Calu3 (cell line): ENCODE results near the gene GPAM. TPM values are rescaled to one million over a fixed set of nuclear protein-coding genes. Genes with fewer than 3 reads are reported as not detected.

ENCODE experiments used
- BruUV-seq: library from RNA; stranded (reverse); fragments of 400-500 nt; replicated peaks from 2 replicates; lab custom pipeline; 2021; lab: Mats Ljungman, UMichigan
- CTCF ChIA-PET: fragments of 300-600 bp; sonication (Branson Sonifier 250); formaldehyde crosslinking; loops from one replicate; lab custom pipeline; 2022; ENCODE audit warnings: antibody characterized with exemption; lab: Charles Lee
- DNase-seq: peaks from one replicate; pipeline ENCODE4 v3.0.0; 2022
- H3K27ac Mint-ChIP-seq: one replicate; pipeline ENCODE4 v1.8.0; 2022; ENCODE audit warnings: mixed read lengths; ENCODE audit not compliant: unreplicated experiment
- H3K27me3 Mint-ChIP-seq: one replicate; pipeline ENCODE4 v1.8.0; 2022; ENCODE audit warnings: mixed read lengths; ENCODE audit not compliant: unreplicated experiment
- H3K36me3 Mint-ChIP-seq: one replicate; pipeline ENCODE4 v1.8.0; 2022; ENCODE audit warnings: mild to moderate bottlenecking, moderate library complexity, mixed read lengths; ENCODE audit not compliant: insufficient read depth, unreplicated experiment
- H3K4me1 Mint-ChIP-seq: one replicate; pipeline ENCODE4 v1.8.0; 2022; ENCODE audit warnings: mild to moderate bottlenecking, low read depth, mixed read lengths; ENCODE audit not compliant: unreplicated experiment
- H3K4me3 Mint-ChIP-seq: one replicate; pipeline ENCODE4 v1.8.0; 2022; ENCODE audit warnings: mild to moderate bottlenecking, low read depth, moderate library complexity, mixed read lengths; ENCODE audit not compliant: unreplicated experiment
- H3K9me3 Mint-ChIP-seq: one replicate; pipeline ENCODE4 v1.8.0; 2022; ENCODE audit warnings: low read depth, mixed read lengths; ENCODE audit not compliant: unreplicated experiment
- CTCF ChIP-seq: fragments of 200-600 bp; IDR thresholded peaks from one replicate; pipeline ENCODE4 v1.8.0; 2022; ENCODE audit warnings: antibody characterized with exemption; ENCODE audit not compliant: unreplicated experiment
- intact Hi-C: fragments of 100-400 bp; cut with micrococcal nuclease; formaldehyde crosslinking; loops from one replicate; pipeline ENCODE4 v1.10.0; 2022; ENCODE audit not compliant: unreplicated experiment
- total RNA-seq: library from RNA; stranded (reverse); gene quantifications from 2 replicates; pipeline ENCODE4 v1.2.3, GENCODE V29; 2022

Gene GPAM
- total RNA-seq, 1 experiment from 2014 or later: 6.5 TPM

DNA sequence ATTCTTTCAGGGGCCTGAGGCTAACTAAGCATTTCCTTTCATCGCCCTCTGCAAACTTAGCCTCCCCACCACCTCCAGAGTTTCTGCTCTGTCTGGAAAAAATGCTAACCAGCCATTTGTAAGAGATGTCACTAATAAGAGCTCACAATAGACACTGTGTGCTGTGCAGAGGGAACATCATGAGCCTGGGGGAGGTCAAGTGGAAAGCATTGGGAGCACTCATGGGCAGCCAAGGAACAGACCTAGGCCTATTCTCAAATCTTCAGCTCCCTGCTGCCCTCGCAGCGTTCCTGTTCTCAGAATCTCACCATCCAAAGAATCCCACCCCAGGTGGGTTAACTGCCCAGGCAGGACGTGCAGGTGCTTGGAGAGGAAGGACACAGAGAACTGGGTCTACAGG, 27.1 kb upstream of the GPAM start:
- H3K27me3 Mint-ChIP-seq: peaks cover 71% of the 10 kb centered on the region
- BruUV-seq: no TSS peak
- CTCF ChIA-PET: no interaction called here
- intact Hi-C loops: no loop called here
- no peaks in the 10 kb centered on the region for H3K9me3 Mint-ChIP-seq
- no peak overlapping the region for H3K27ac Mint-ChIP-seq
- no peaks in the 10 kb centered on the region for H3K4me1 Mint-ChIP-seq
- no peak overlapping the region for H3K4me3 Mint-ChIP-seq
- DNase-seq: no peak
- no peaks in the 10 kb centered on the region for H3K36me3 Mint-ChIP-seq
- no peak for TF ChIP-seq CTCF

DNA sequence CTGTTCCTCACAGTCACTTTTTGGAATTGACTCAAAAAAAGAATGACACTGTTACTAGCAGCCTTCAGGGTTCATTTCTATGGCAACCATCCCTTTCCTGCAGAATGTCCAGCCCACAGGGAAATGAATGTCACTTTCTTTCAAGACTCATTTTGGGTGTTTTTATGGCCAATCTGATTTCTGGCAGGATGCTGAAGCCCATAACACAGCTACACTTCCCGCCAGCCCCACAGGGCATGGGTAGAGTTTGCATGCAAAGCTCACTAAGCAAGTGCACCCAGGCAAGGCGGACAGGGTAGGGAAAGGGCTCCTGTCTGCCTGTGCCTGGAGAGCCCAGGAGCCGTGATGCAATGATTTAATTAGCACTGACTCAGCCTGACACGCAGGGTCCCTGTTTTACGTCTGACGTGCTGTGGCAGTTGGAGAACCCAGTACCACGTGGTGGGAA, 26.1 kb upstream of the GPAM start:
- intact Hi-C loops: no loop called here
- Mint-ChIP-seq H3K9me3 (no peaks in the 10 kb centered on the region), H3K4me3 (no peak overlapping the region), H3K27ac (no peak overlapping the region), H3K4me1 (no peaks in the 10 kb centered on the region), H3K36me3 (no peaks in the 10 kb centered on the region), H3K27me3 (peaks cover 62% of the 10 kb centered on the region)
- no peak for TF ChIP-seq CTCF
- no peak for DNase-seq
- CTCF ChIA-PET: no interaction called here
- no TSS peak for BruUV-seq

DNA sequence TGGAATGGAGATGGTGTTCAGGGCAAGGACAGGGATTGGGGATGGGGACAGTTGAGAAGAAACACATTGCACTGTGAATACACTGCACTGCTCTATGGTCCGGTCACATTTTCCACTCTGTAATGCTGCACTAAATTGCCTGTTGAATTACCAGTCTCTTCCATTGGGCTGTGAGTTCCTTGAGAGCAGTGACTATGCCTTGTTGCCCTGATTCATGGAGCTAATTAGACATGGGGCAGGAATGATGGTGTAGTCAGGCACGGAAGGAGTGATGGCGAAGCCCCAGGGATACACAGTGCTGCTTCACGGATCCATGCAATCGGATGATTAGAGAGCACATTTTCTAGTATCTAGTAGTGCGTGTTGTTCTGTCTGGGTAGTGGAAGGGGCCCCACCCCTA, 25.4 kb upstream of the GPAM start:
- no peaks in the 10 kb centered on the region for H3K36me3 Mint-ChIP-seq
- no peak overlapping the region for H3K4me3 Mint-ChIP-seq
- H3K4me1 Mint-ChIP-seq: no peaks in the 10 kb centered on the region
- CTCF ChIA-PET: interaction anchor here (0.5 kb wide), 1 partner anchor 12 kb away, joined by 6 read pairs; no protein-coding TSS in a partner anchor
- DNase-seq: no peak
- peaks cover 55% of the 10 kb centered on the region for H3K27me3 Mint-ChIP-seq
- H3K27ac Mint-ChIP-seq: no peak overlapping the region
- intact Hi-C loops: no loop called here
- no peaks in the 10 kb centered on the region for H3K9me3 Mint-ChIP-seq
- TF ChIP-seq CTCF: no peak
- BruUV-seq: no TSS peak

- intact Hi-C loops: no loop called here
- DNase-seq: no peak
- H3K36me3 Mint-ChIP-seq: no peaks in the 10 kb centered on the region
- no peak overlapping the region for H3K27ac Mint-ChIP-seq
- H3K27me3 Mint-ChIP-seq: peaks cover 48% of the 10 kb centered on the region
- no peak overlapping the region for H3K4me3 Mint-ChIP-seq
- no peaks in the 10 kb centered on the region for H3K4me1 Mint-ChIP-seq
- BruUV-seq: no TSS peak
- CTCF ChIA-PET: no interaction called here
- no peak for TF ChIP-seq CTCF
- no peaks in the 10 kb centered on the region for H3K9me3 Mint-ChIP-seq
Observed at GRCh38 chr10:112208292-112208691, 24.7 kb upstream of the GPAM start.
